GM23338 (cell line): Measurements from ENCODE around the gene DAND5. TPM values are rescaled to one million over a fixed set of nuclear protein-coding genes. Genes with fewer than 3 reads are reported as not detected.
A peak's percentile ranks its signal among the peaks of the same experiment; 100 is the strongest.

Source experiments
- ATAC-seq: fragments of 200-7000 bp; cut with Tn5 transposase; 3 replicates; pipeline ENCODE4 v1.9.1; 2020
- DNase-seq: peaks from one replicate; pipeline ENCODE4 v3.0.0-alpha.2; 2015; ENCODE audit warnings: low spot score
- H2AFZ ChIP-seq: fragments of 200-600 bp; sonication (generic); 2 replicates; pipeline ENCODE4 v1.8.0; 2016; ENCODE audit warnings: antibody characterized with exemption, mild to moderate bottlenecking, moderate library complexity
- H3F3A ChIP-seq: fragments of 200-600 bp; sonication (generic); replicated peaks from 2 replicates; pipeline ENCODE4 v1.8.0; 2017; ENCODE audit warnings: antibody characterized with exemption, mixed run types, low read depth
- H3K27ac ChIP-seq: fragments of 200-600 bp; sonication (generic); 2 replicates; pipeline ENCODE4 v1.6.1; 2016; ENCODE audit warnings: low read depth
- H3K27me3 ChIP-seq: fragments of 200-600 bp; sonication (generic); 2 replicates; pipeline ENCODE4 v1.8.0; 2016; ENCODE audit warnings: mild to moderate bottlenecking, mixed run types, moderate library complexity; ENCODE audit not compliant: insufficient read depth
- H3K36me3 ChIP-seq: fragments of 200-600 bp; sonication (generic); 2 replicates; pipeline ENCODE4 v1.8.0; 2016; ENCODE audit warnings: mild to moderate bottlenecking; ENCODE audit not compliant: insufficient read depth
- H3K4me1 ChIP-seq: fragments of 200-600 bp; sonication (generic); 2 replicates; pipeline ENCODE4 v1.8.0; 2016; ENCODE audit warnings: mild to moderate bottlenecking, moderate library complexity; ENCODE audit not compliant: insufficient read depth
- H3K4me2 ChIP-seq: fragments of 200-600 bp; sonication (generic); 2 replicates; pipeline ENCODE4 v1.7.1; 2017; ENCODE audit warnings: mixed run types
- H3K4me3 ChIP-seq: fragments of 200-600 bp; sonication (generic); 2 replicates; pipeline ENCODE4 v1.6.1; 2016; ENCODE audit warnings: mixed run types
- H3K79me2 ChIP-seq: fragments of 200-600 bp; sonication (generic); replicated peaks from 2 replicates; pipeline ENCODE4 v1.8.0; 2017; ENCODE audit warnings: mild to moderate bottlenecking; ENCODE audit not compliant: insufficient read depth
- H3K9me2 ChIP-seq: fragments of 200-600 bp; sonication (generic); 2 replicates; pipeline ENCODE4 v1.8.0; 2017; ENCODE audit not compliant: insufficient read depth
- H4K20me1 ChIP-seq: fragments of 200-600 bp; sonication (generic); replicated peaks from 2 replicates; pipeline ENCODE4 v1.8.0; 2017; ENCODE audit warnings: mild to moderate bottlenecking; ENCODE audit not compliant: insufficient read depth
- H3K27ac Mint-ChIP-seq: 2 replicates; pipeline ENCODE4 v1.8.0; 2020; ENCODE audit warnings: inconsistent platforms, mild to moderate bottlenecking, moderate library complexity, mixed read lengths
- H3K27me3 Mint-ChIP-seq: 3 replicates; pipeline ENCODE4 v1.8.0; 2022; ENCODE audit warnings: low read depth, mild to moderate bottlenecking, moderate library complexity, mixed read lengths, inconsistent platforms; ENCODE audit not compliant: insufficient read depth, poor library complexity
- H3K36me3 Mint-ChIP-seq: 3 replicates; pipeline ENCODE4 v1.8.0; 2021; ENCODE audit warnings: low read depth, mild to moderate bottlenecking, inconsistent platforms, moderate library complexity, mixed read lengths
- H3K4me1 Mint-ChIP-seq: 3 replicates; pipeline ENCODE4 v1.8.0; 2020; ENCODE audit warnings: mild to moderate bottlenecking, inconsistent platforms, mixed read lengths
- H3K4me3 Mint-ChIP-seq: 3 replicates; pipeline ENCODE4 v1.8.0; 2021; ENCODE audit warnings: moderate library complexity, mild to moderate bottlenecking, inconsistent platforms, mixed read lengths
- H3K9me3 Mint-ChIP-seq: 3 replicates; pipeline ENCODE4 v1.8.0; 2020; ENCODE audit warnings: moderate library complexity, mild to moderate bottlenecking, inconsistent platforms, mixed read lengths
- CREB1 ChIP-seq: fragments of 250-450 bp; sonication (Bioruptor Pico); IDR thresholded peaks from 2 replicates; pipeline ENCODE4 v1.5.0; 2020; ENCODE audit warnings: low read depth, mild to moderate bottlenecking, moderate library complexity
- EZH2 ChIP-seq: fragments of 200-600 bp; sonication (generic); IDR thresholded peaks from one replicate; pipeline ENCODE4 v1.8.0; 2017; ENCODE audit warnings: antibody characterized with exemption, mild to moderate bottlenecking, low read depth; ENCODE audit not compliant: unreplicated experiment
- EZH2phosphoT487 ChIP-seq: fragments of 200-600 bp; sonication (generic); IDR thresholded peaks from one replicate; pipeline ENCODE4 v1.8.1; 2018; ENCODE audit warnings: antibody characterized with exemption; ENCODE audit not compliant: unreplicated experiment
- JUNB ChIP-seq: IDR thresholded peaks from one replicate; pipeline ENCODE4 v1.6.1; 2016; ENCODE audit warnings: antibody characterized with exemption; ENCODE audit not compliant: unreplicated experiment
- NANOG ChIP-seq: IDR thresholded peaks from 2 replicates; pipeline ENCODE4 v1.6.1; 2016; ENCODE audit warnings: antibody characterized with exemption, borderline replicate concordance
- POLR2AphosphoS5 ChIP-seq: IDR thresholded peaks from 2 replicates; pipeline ENCODE4 v1.6.1; 2016; ENCODE audit warnings: antibody characterized with exemption, low read depth
- REST ChIP-seq: IDR thresholded peaks from one replicate; pipeline ENCODE4 v1.6.1; 2018; ENCODE audit warnings: antibody characterized with exemption; ENCODE audit not compliant: unreplicated experiment
- STAT1 ChIP-seq: IDR thresholded peaks from one replicate; pipeline ENCODE4 v1.6.1; 2016; ENCODE audit warnings: antibody characterized with exemption; ENCODE audit not compliant: unreplicated experiment
- ZNF114 ChIP-seq: fragments of 250-450 bp; sonication (Bioruptor Pico); IDR thresholded peaks from 2 replicates; pipeline ENCODE4 v1.5.0; 2020; ENCODE audit warnings: mild to moderate bottlenecking, moderate library complexity
- ZNF331 ChIP-seq: fragments of 250-450 bp; sonication (Bioruptor Pico); IDR thresholded peaks from 2 replicates; pipeline ENCODE4 v1.5.0; 2020; ENCODE audit warnings: low read depth, mild to moderate bottlenecking, moderate library complexity
- polyA plus RNA-seq: library from polyadenylated mRNA; unstranded; fragments of >200 nt; fragmentation: Nextera tagmentation; extraction: Ambion mirVana; gene quantifications from 2 replicates; pipeline ENCODE4 v1.2.1, GENCODE V29; 2016
- total RNA-seq: library from RNA; depleted of rRNA; stranded (reverse); fragments of >200 nt; shearing (Covaris generic); gene quantifications from 2 replicates; pipeline ENCODE4 v1.2.3, GENCODE V29; 2014
- TF ChIP-seq, protein P1 (sequence below), 2 experiments: fragments of 200-600 bp in 1 of 2; sonication (generic) in 1 of 2; conservative IDR thresholded peaks; 2 replicates each; pipeline versions ENCODE4 v1.5.1 to v1.6.1; 2016 to 2017; ENCODE audit warnings: antibody characterized with exemption in 2 of 2, low read depth in 2 of 2, mild to moderate bottlenecking in 2 of 2, moderate library complexity in 1 of 2
- TF ChIP-seq, protein P2 (sequence below): IDR thresholded peaks from 2 replicates; pipeline ENCODE4 v1.6.1; 2016; ENCODE audit warnings: antibody characterized with exemption
- TF ChIP-seq, protein P3 (sequence below): fragments of 250-450 bp; sonication (Bioruptor Pico); IDR thresholded peaks from 2 replicates; pipeline ENCODE4 v1.5.0; 2020; ENCODE audit warnings: mild to moderate bottlenecking, moderate library complexity

The DAND5 gene
- total and polyA plus RNA-seq, 2 experiments from 2014 or later: 0.18 to 0.28 TPM

GRCh38 chr19:13010038-13010991 lies 40.9 kb downstream of the DAND5 start:
- peaks cover 20% of the 10 kb centered on the region for H3F3A ChIP-seq
- no peaks in the 10 kb centered on the region for H3K79me2 ChIP-seq
- H3K36me3 Mint-ChIP-seq: no peaks in the 10 kb centered on the region; the same call in 2 of the 3 replicates
- H3K36me3 ChIP-seq: no peaks in the 10 kb centered on the region
- DNase-seq (peak; percentile 58), ATAC-seq (peak; percentile 36)
- peaks cover 100% of the 10 kb centered on the region for H3K27me3 ChIP-seq
- H3K4me1 Mint-ChIP-seq: peaks cover 41% of the 10 kb centered on the region
- TF ChIP-seq NANOG: no peak
- TF ChIP-seq STAT1: no peak
- TF ChIP-seq, protein P1, sequence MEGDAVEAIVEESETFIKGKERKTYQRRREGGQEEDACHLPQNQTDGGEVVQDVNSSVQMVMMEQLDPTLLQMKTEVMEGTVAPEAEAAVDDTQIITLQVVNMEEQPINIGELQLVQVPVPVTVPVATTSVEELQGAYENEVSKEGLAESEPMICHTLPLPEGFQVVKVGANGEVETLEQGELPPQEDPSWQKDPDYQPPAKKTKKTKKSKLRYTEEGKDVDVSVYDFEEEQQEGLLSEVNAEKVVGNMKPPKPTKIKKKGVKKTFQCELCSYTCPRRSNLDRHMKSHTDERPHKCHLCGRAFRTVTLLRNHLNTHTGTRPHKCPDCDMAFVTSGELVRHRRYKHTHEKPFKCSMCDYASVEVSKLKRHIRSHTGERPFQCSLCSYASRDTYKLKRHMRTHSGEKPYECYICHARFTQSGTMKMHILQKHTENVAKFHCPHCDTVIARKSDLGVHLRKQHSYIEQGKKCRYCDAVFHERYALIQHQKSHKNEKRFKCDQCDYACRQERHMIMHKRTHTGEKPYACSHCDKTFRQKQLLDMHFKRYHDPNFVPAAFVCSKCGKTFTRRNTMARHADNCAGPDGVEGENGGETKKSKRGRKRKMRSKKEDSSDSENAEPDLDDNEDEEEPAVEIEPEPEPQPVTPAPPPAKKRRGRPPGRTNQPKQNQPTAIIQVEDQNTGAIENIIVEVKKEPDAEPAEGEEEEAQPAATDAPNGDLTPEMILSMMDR (conservative IDR thresholded peaks at IDR 0.05; ENCODE audit: low read depth in 2 of 2): 0 out of 4 replicates have a peak, but pooled peaks of 1 of the 2 experiments have one; percentile 6
- no peak for TF ChIP-seq ZNF331 (CRISPR knock-in tag)
- TF ChIP-seq, protein P2, sequence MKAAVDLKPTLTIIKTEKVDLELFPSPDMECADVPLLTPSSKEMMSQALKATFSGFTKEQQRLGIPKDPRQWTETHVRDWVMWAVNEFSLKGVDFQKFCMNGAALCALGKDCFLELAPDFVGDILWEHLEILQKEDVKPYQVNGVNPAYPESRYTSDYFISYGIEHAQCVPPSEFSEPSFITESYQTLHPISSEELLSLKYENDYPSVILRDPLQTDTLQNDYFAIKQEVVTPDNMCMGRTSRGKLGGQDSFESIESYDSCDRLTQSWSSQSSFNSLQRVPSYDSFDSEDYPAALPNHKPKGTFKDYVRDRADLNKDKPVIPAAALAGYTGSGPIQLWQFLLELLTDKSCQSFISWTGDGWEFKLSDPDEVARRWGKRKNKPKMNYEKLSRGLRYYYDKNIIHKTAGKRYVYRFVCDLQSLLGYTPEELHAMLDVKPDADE: no peak
- TF ChIP-seq, protein P3, sequence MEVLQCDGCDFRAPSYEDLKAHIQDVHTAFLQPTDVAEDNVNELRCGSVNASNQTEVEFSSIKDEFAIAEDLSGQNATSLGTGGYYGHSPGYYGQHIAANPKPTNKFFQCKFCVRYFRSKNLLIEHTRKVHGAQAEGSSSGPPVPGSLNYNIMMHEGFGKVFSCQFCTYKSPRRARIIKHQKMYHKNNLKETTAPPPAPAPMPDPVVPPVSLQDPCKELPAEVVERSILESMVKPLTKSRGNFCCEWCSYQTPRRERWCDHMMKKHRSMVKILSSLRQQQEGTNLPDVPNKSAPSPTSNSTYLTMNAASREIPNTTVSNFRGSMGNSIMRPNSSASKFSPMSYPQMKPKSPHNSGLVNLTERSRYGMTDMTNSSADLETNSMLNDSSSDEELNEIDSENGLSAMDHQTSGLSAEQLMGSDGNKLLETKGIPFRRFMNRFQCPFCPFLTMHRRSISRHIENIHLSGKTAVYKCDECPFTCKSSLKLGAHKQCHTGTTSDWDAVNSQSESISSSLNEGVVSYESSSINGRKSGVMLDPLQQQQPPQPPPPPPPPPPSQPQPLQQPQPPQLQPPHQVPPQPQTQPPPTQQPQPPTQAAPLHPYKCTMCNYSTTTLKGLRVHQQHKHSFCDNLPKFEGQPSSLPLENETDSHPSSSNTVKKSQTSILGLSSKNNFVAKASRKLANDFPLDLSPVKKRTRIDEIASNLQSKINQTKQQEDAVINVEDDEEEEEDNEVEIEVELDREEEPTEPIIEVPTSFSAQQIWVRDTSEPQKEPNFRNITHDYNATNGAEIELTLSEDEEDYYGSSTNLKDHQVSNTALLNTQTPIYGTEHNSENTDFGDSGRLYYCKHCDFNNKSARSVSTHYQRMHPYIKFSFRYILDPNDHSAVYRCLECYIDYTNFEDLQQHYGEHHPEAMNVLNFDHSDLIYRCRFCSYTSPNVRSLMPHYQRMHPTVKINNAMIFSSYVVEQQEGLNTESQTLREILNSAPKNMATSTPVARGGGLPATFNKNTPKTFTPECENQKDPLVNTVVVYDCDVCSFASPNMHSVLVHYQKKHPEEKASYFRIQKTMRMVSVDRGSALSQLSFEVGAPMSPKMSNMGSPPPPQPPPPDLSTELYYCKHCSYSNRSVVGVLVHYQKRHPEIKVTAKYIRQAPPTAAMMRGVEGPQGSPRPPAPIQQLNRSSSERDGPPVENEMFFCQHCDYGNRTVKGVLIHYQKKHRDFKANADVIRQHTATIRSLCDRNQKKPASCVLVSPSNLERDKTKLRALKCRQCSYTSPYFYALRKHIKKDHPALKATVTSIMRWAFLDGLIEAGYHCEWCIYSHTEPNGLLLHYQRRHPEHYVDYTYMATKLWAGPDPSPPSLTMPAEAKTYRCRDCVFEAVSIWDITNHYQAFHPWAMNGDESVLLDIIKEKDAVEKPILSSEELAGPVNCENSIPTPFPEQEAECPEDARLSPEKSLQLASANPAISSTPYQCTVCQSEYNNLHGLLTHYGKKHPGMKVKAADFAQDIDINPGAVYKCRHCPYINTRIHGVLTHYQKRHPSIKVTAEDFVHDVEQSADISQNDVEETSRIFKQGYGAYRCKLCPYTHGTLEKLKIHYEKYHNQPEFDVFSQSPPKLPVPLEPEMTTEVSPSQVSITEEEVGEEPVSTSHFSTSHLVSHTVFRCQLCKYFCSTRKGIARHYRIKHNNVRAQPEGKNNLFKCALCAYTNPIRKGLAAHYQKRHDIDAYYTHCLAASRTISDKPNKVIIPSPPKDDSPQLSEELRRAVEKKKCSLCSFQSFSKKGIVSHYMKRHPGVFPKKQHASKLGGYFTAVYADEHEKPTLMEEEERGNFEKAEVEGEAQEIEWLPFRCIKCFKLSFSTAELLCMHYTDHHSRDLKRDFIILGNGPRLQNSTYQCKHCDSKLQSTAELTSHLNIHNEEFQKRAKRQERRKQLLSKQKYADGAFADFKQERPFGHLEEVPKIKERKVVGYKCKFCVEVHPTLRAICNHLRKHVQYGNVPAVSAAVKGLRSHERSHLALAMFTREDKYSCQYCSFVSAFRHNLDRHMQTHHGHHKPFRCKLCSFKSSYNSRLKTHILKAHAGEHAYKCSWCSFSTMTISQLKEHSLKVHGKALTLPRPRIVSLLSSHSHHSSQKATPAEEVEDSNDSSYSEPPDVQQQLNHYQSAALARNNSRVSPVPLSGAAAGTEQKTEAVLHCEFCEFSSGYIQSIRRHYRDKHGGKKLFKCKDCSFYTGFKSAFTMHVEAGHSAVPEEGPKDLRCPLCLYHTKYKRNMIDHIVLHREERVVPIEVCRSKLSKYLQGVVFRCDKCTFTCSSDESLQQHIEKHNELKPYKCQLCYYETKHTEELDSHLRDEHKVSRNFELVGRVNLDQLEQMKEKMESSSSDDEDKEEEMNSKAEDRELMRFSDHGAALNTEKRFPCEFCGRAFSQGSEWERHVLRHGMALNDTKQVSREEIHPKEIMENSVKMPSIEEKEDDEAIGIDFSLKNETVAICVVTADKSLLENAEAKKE (CRISPR knock-in tag): no peak
- peak; percentile 56 for TF ChIP-seq EZH2
- no peak for TF ChIP-seq POLR2AphosphoS5
- TF ChIP-seq CREB1 (CRISPR knock-in tag): no peak
- no peak for TF ChIP-seq REST
- TF ChIP-seq ZNF114 (CRISPR knock-in tag): no peak
- TF ChIP-seq JUNB: no peak
- TF ChIP-seq EZH2phosphoT487: no peak
- no peaks in the 10 kb centered on the region for H3K9me2 ChIP-seq
- peak overlapping the region; percentile 54 for H3K4me3 Mint-ChIP-seq
- peak overlapping the region; percentile 80 for H3K4me2 ChIP-seq
- peak overlapping the region; percentile 47 for H3K4me3 ChIP-seq
- peaks cover 51% of the 10 kb centered on the region for H3K4me1 ChIP-seq
- H3K27ac ChIP-seq: no peak overlapping the region
- no peak overlapping the region for H2AFZ ChIP-seq
- H3K9me3 Mint-ChIP-seq: peaks cover 16% of the 10 kb centered on the region; the same call in 2 of the 3 replicates
- H3K27me3 Mint-ChIP-seq: peaks cover 89% of the 10 kb centered on the region
- no peak overlapping the region for H3K27ac Mint-ChIP-seq
- peaks cover 12% of the 10 kb centered on the region for H4K20me1 ChIP-seq
